ENCODE results near the gene LRP1B. TPM values are rescaled to one million over a fixed set of nuclear protein-coding genes. Genes with fewer than 3 reads are reported as not detected.

LRP1B gene
- polyA plus RNA-seq, 1 of the 3 experiments (the other 2 are of a cell fraction) = 0.28 TPM

GRCh38 chr2:140307532-140307931 lies 1823.3 kb downstream of the LRP1B start:
- Histone ChIP-seq H3K9ac (no peak overlapping the region), H3K9me3 (no peaks in the 10 kb centered on the region), H3K4me2 (no peak overlapping the region), H3K9me2 (no peaks in the 10 kb centered on the region), H3K4me3 (ENCODE audit: low read depth in 2 of 2, low read length in 1 of 2) (no peak overlapping the region), H3K79me2 (ENCODE audit: insufficient read depth) (no peaks in the 10 kb centered on the region), H4K20me1 (ENCODE audit: insufficient read depth) (no peaks in the 10 kb centered on the region), H3K27ac (ENCODE audit: low read depth in 2 of 2, low read length in 1 of 2) (no peak overlapping the region), H3K27me3 (ENCODE audit: insufficient read depth) (no peaks in the 10 kb centered on the region), H2AFZ (ENCODE audit: low read depth) (no peak overlapping the region), H3F3A (replicated peaks; ENCODE audit: insufficient read depth) (no peaks in the 10 kb centered on the region), H3K4me1 (ENCODE audit: control insufficient read depth in 1 of 2, insufficient read depth in 2 of 2, low read depth in 1 of 2, low read length in 1 of 2) (no peaks in the 10 kb centered on the region), H3K36me3 (replicated peaks in 1 of 2; ENCODE audit: control insufficient read depth in 1 of 2, insufficient read depth in 2 of 2, low read length in 1 of 2) (no peaks in the 10 kb centered on the region)
- ChIA-PET POLR2A (no interaction called here), CTCF (no interaction called here)
- TF ChIP-seq, protein P1, sequence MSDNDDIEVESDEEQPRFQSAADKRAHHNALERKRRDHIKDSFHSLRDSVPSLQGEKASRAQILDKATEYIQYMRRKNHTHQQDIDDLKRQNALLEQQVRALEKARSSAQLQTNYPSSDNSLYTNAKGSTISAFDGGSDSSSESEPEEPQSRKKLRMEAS (IDR thresholded peaks at IDR 0.05; ENCODE audit: low read depth) = no peak
- TF ChIP-seq EP300 (IDR thresholded peaks at IDR 0.05; ENCODE audit: borderline replicate concordance in 1 of 2, low read depth in 1 of 2, low read length in 1 of 2) = no peak
- TF ChIP-seq, protein P2, sequence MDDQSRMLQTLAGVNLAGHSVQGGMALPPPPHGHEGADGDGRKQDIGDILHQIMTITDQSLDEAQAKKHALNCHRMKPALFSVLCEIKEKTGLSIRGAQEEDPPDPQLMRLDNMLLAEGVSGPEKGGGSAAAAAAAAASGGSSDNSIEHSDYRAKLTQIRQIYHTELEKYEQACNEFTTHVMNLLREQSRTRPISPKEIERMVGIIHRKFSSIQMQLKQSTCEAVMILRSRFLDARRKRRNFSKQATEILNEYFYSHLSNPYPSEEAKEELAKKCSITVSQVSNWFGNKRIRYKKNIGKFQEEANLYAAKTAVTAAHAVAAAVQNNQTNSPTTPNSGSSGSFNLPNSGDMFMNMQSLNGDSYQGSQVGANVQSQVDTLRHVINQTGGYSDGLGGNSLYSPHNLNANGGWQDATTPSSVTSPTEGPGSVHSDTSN (IDR thresholded peaks at IDR 0.05) = no peak
- no peak for TF ChIP-seq SMC3 (IDR thresholded peaks at IDR 0.05; ENCODE audit: low read depth, low read length)
- no peak for DNase-seq

DNA sequence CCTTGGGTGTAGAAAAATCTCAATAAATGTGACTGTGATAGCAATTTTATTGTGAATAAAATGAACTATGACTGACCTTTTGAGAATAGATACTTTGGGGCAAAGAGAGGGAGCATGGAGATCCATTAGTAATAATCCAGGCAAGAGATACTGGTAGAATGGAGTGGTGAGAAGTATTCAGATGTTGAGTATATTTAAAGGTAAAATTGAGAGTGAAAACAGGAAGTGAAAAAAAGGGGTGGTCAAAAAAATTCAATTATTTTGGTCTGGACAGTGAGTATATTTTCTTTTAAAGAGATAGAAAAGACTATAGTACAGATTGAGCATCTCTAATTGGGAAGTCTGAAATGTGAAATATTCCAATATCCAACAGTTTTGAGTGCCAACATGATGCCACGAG lies 1835.0 kb downstream of the LRP1B start:
- TF ChIP-seq FOSL2 (IDR thresholded peaks at IDR 0.05; ENCODE audit: borderline replicate concordance, low read depth) = no peak
- no peak for TF ChIP-seq RAD21 (IDR thresholded peaks at IDR 0.05; ENCODE audit: low read length)
- no peak for TF ChIP-seq POLR2AphosphoS5 (IDR thresholded peaks at IDR 0.05; ENCODE audit: low read depth, low read length)
- TF ChIP-seq, protein P1 (IDR thresholded peaks at IDR 0.05; ENCODE audit: low read depth) = no peak
- TF ChIP-seq GABPA (IDR thresholded peaks at IDR 0.05; ENCODE audit: low read depth) = no peak
- TF ChIP-seq, protein P3, sequence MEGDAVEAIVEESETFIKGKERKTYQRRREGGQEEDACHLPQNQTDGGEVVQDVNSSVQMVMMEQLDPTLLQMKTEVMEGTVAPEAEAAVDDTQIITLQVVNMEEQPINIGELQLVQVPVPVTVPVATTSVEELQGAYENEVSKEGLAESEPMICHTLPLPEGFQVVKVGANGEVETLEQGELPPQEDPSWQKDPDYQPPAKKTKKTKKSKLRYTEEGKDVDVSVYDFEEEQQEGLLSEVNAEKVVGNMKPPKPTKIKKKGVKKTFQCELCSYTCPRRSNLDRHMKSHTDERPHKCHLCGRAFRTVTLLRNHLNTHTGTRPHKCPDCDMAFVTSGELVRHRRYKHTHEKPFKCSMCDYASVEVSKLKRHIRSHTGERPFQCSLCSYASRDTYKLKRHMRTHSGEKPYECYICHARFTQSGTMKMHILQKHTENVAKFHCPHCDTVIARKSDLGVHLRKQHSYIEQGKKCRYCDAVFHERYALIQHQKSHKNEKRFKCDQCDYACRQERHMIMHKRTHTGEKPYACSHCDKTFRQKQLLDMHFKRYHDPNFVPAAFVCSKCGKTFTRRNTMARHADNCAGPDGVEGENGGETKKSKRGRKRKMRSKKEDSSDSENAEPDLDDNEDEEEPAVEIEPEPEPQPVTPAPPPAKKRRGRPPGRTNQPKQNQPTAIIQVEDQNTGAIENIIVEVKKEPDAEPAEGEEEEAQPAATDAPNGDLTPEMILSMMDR (IDR thresholded peaks at IDR 0.05) = no peak
- no peak for TF ChIP-seq TCF12 (IDR thresholded peaks at IDR 0.05)
- TF ChIP-seq, protein P4, sequence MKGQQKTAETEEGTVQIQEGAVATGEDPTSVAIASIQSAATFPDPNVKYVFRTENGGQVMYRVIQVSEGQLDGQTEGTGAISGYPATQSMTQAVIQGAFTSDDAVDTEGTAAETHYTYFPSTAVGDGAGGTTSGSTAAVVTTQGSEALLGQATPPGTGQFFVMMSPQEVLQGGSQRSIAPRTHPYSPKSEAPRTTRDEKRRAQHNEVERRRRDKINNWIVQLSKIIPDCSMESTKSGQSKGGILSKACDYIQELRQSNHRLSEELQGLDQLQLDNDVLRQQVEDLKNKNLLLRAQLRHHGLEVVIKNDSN (IDR thresholded peaks at IDR 0.05; ENCODE audit: borderline replicate concordance, low read depth) = no peak
- TF ChIP-seq RCOR1 (IDR thresholded peaks at IDR 0.05; ENCODE audit: low read length) = no peak
- WGBS (ENCODE audit: low lambda C conversion rate) = 79% methylated on average over 1 of the region's 1 CpG
- H3K9ac ChIP-seq = no peak overlapping the region

More for the DNA sequence above, 1835.0 kb downstream of the LRP1B start:
- Histone ChIP-seq H2AFZ (ENCODE audit: low read depth) (no peak overlapping the region), H3K4me2 (no peak overlapping the region), H3K79me2 (ENCODE audit: insufficient read depth) (no peaks in the 10 kb centered on the region), H3K4me1 (ENCODE audit: control insufficient read depth in 1 of 2, insufficient read depth in 2 of 2, low read depth in 1 of 2, low read length in 1 of 2) (no peaks in the 10 kb centered on the region), H3K4me3 (ENCODE audit: low read depth in 2 of 2, low read length in 1 of 2) (no peak overlapping the region), H4K20me1 (ENCODE audit: insufficient read depth) (no peaks in the 10 kb centered on the region), H3K36me3 (replicated peaks in 1 of 2; ENCODE audit: control insufficient read depth in 1 of 2, insufficient read depth in 2 of 2, low read length in 1 of 2) (no peaks in the 10 kb centered on the region), H3K27me3 (ENCODE audit: insufficient read depth) (no peaks in the 10 kb centered on the region), H3K9me3 (no peaks in the 10 kb centered on the region), H3F3A (replicated peaks; ENCODE audit: insufficient read depth) (no peaks in the 10 kb centered on the region), H3K9me2 (no peaks in the 10 kb centered on the region), H3K27ac (ENCODE audit: low read depth in 2 of 2, low read length in 1 of 2) (no peak overlapping the region)
- POLR2A ChIA-PET = no interaction called here
- CTCF ChIA-PET = no interaction called here
- no peak for DNase-seq
